Spleen (tissue), 11 donors: ENCODE results near the gene SYCE3. TPM values are rescaled to one million over a fixed set of nuclear protein-coding genes. Genes with fewer than 3 reads are reported as not detected.

Experiments
- DNase-seq: peaks from one replicate; pipeline ENCODE4 v3.0.0-alpha.2; 2020
- H3K27ac ChIP-seq, 8 donors: fragments of 200-600 bp; sonication (generic) in 7 of 8; 1 replicate in 4 of 8; 2 replicates in 4 of 8; pipeline versions ENCODE4 v1.5.0 to v1.8.0; 2016 to 2021; ENCODE audit warnings: inconsistent platforms in 4 of 8, mild to moderate bottlenecking in 4 of 8, moderate library complexity in 1 of 8
- H3K27me3 ChIP-seq, 7 donors: fragments of 200-600 bp; sonication (generic) in 6 of 7; replicated peaks in 1 of 7; 1 replicate in 4 of 7; 2 replicates in 3 of 7; pipeline versions ENCODE4 v1.5.0 to v1.8.0; 2016 to 2021; ENCODE audit warnings: inconsistent platforms in 3 of 7, mild to moderate bottlenecking in 1 of 7
- H3K36me3 ChIP-seq, 6 donors: fragments of 200-600 bp; sonication (generic) in 5 of 6; 1 replicate in 4 of 6; 2 replicates in 2 of 6; pipeline versions ENCODE4 v1.5.0 to v1.8.0; 2016 to 2021; ENCODE audit warnings: inconsistent platforms in 2 of 6
- H3K4me1 ChIP-seq, 6 donors: fragments of 200-600 bp; sonication (generic) in 5 of 6; 1 replicate in 3 of 6; 2 replicates in 3 of 6; pipeline versions ENCODE4 v1.5.0 to v1.8.0; 2016 to 2021; ENCODE audit warnings: inconsistent platforms in 3 of 6
- H3K4me3 ChIP-seq, 8 donors: fragments of 200-600 bp; sonication (generic) in 7 of 8; 1 replicate in 4 of 8; 2 replicates in 4 of 8; pipeline versions ENCODE4 v1.5.0 to v1.8.0; 2016 to 2021; ENCODE audit warnings: inconsistent platforms in 4 of 8, mild to moderate bottlenecking in 4 of 8, moderate library complexity in 2 of 8
- H3K9me3 ChIP-seq, 8 donors: fragments of 200-600 bp; sonication (generic) in 7 of 8; 1 replicate in 4 of 8; 2 replicates in 4 of 8; pipeline versions ENCODE4 v1.5.0 to v1.8.0; 2016 to 2021; ENCODE audit warnings: inconsistent platforms in 4 of 8
- CTCF ChIP-seq, 11 experiments: fragments of 200-600 bp in 7 of 11; fragments of 450-650 bp in 4 of 11; sonication (generic) in 4 of 11; IDR thresholded peaks in 8 of 11; conservative IDR thresholded peaks in 3 of 11; 1 replicate in 7 of 11; 2 replicates in 4 of 11; pipeline versions ENCODE4 v1.4.0 to v1.8.0; 2016 to 2021; ENCODE audit warnings: antibody characterized with exemption in 11 of 11, inconsistent platforms in 4 of 11, mild to moderate bottlenecking in 1 of 11
- POLR2A ChIP-seq, 3 donors: fragments of 450-650 bp; IDR thresholded peaks; one replicate each; pipeline ENCODE4 v1.5.1; 2017; ENCODE audit warnings: antibody characterized with exemption in 3 of 3, mild to moderate bottlenecking in 1 of 3
- POLR2AphosphoS5 ChIP-seq, 3 donors: sonication (generic); formaldehyde crosslinking; IDR thresholded peaks; one replicate each; pipeline ENCODE4 v1.5.1; 2017; ENCODE audit warnings: antibody characterized with exemption in 3 of 3
- WGBS, 5 donors: extraction: QIAGEN DNeasy Blood & Tissue Kit in 3 of 5; methylation state at CpG; one replicate each; pipeline versions ENCODE4 v1.1.5 to v1.1.7; 2013 to 2018; 5-methylcytosine and 5-hydroxymethylcytosine counted together
- intact Hi-C: fragments of 100-400 bp; cut with DNase I; formaldehyde crosslinking; loops from one replicate; pipeline ENCODE4 v1.15.0; 2023; ENCODE audit warnings: low total_unique reads
- polyA plus RNA-seq, 3 donors: library from polyadenylated mRNA; stranded (reverse); fragments of 200-250 nt; gene quantifications; one replicate each; pipeline ENCODE4 v1.2.1, GENCODE V29; 2013
- total RNA-seq, 7 donors: library from RNA; depleted of rRNA in 3 of 7; stranded (reverse); fragments of >200 nt in 3 of 7; fragmentation: NEBNext Ultra II Directional in 4 of 7; extraction: Animal tissue kit (Norgen Biotek cat#: 25700) in 4 of 7; gene quantifications; one replicate each; pipeline versions ENCODE4 v1.1.0 to v1.2.1, GENCODE V29; 2016 to 2021
- donor health status: healthy with polysubstance abuse.
- donor health status: DM: no; HTN: no; CAD: no; lungs with moderate emphysema.
- donor health status: DM: no; HTN: no; CAD: no.
- donor health status: Bipolar disorder and iron deficiency.
- donor health status: healthy.
- donor health status: DM: no; HTN: no; CAD: no.
- donor health status: DM: yes; HTN: yes; CAD: no.

The SYCE3 gene
- total and polyA plus RNA-seq, 10 donors: 0.50 to 3.0 TPM; not detected in 8

GRCh38 chr22:50502628-50503474 lies 59.9 kb downstream of the SYCE3 start:
- no peak for DNase-seq
- H3K4me1 ChIP-seq: peaks cover 10 to 42% (median 24%) of the 10 kb centered on the region in 6 donors
- H3K27me3 ChIP-seq: no peaks in the 10 kb centered on the region
- H3K4me3 ChIP-seq: no peak overlapping the region
- TF ChIP-seq POLR2AphosphoS5 (IDR thresholded peaks at IDR 0.05) (peak in 1 of 3 donors; percentile 50), POLR2A (IDR thresholded peaks at IDR 0.05) (no peak)
- intact Hi-C loops: no loop called here
- peaks cover 0 to 53% (median 37%) of the 10 kb centered on the region in 6 donors for H3K36me3 ChIP-seq
- WGBS, 5 donors: 70 to 94% (median 93%) methylated on average over 10 to 24 of the region's 24 CpGs
- no peak overlapping the region for H3K27ac ChIP-seq
- no peaks in the 10 kb centered on the region for H3K9me3 ChIP-seq

GRCh38 chr22:50502096-50502495 lies 60.6 kb downstream of the SYCE3 start:
- Histone ChIP-seq H3K4me3 (no peak overlapping the region), H3K27me3 (no peaks in the 10 kb centered on the region), H3K9me3 (no peaks in the 10 kb centered on the region), H3K27ac (no peak overlapping the region), H3K4me1 (peaks cover 10 to 40% (median 23%) of the 10 kb centered on the region in 6 donors), H3K36me3 (peaks cover 0 to 53% (median 37%) of the 10 kb centered on the region in 6 donors)
- TF ChIP-seq POLR2A (IDR thresholded peaks at IDR 0.05): no peak
- no peak for TF ChIP-seq POLR2AphosphoS5 (IDR thresholded peaks at IDR 0.05)
- no peak for TF ChIP-seq CTCF (IDR thresholded peaks at IDR 0.05 in 8 of 11, conservative IDR thresholded peaks at IDR 0.05 in 3 of 11)
- 76 to 91% (median 89%) methylated on average over 6 of the region's 6 CpGs for WGBS, 5 donors
- intact Hi-C loops: no loop called here
- no peak for DNase-seq

Other genes starting within 250 kb of the SYCE3 start
- gene DENND6B, start 235.9 kb downstream of the SYCE3 start, total RNA-seq: 1 to 10 TPM; 4.5 to 8.9 (median 6.0) TPM
- 10 to 100 TPM in 1 of 3 donors, 1 to 10 TPM in 2; 6.4 to 10.4 (median 9.9) TPM for gene DENND6B, start 235.9 kb downstream of the SYCE3 start, polyA plus RNA-seq
- gene PPP6R2, start 219.6 kb downstream of the SYCE3 start, total RNA-seq: 10 to 100 TPM; 54.0 to 76.2 (median 64.7) TPM
- 10 to 100 TPM; 23.6 to 48.7 (median 27.8) TPM for gene PPP6R2, start 219.6 kb downstream of the SYCE3 start, polyA plus RNA-seq
- gene SBF1, start 87.9 kb downstream of the SYCE3 start, total RNA-seq: 10 to 100 TPM; 65.2 to 96.9 (median 78.9) TPM
- gene SBF1, start 87.9 kb downstream of the SYCE3 start, polyA plus RNA-seq: 10 to 100 TPM; 35.7 to 63.3 (median 36.8) TPM
- 1 to 10 TPM; 1.2 to 3.5 (median 2.6) TPM for gene ADM2, start 81.4 kb downstream of the SYCE3 start, total RNA-seq
- gene ADM2, start 81.4 kb downstream of the SYCE3 start, polyA plus RNA-seq: 1 to 10 TPM in 2 of 3 donors, under 1 TPM in 1; 0.74 to 2.1 (median 1.3) TPM
- 1 to 10 TPM in 1 of 7 donors, not detected in 6; 2.2 TPM for gene MIOX, start 76.1 kb downstream of the SYCE3 start, total RNA-seq
- under 1 TPM; 0.24 to 0.26 (median 0.26) TPM for gene MIOX, start 76.1 kb downstream of the SYCE3 start, polyA plus RNA-seq
- gene LMF2, start 55.2 kb downstream of the SYCE3 start, total RNA-seq: 10 to 100 TPM; 62.5 to 81.1 (median 72.2) TPM
- 10 to 100 TPM; 36.6 to 71.2 (median 45.0) TPM for gene LMF2, start 55.2 kb downstream of the SYCE3 start, polyA plus RNA-seq
- gene NCAPH2, start 54.7 kb downstream of the SYCE3 start, total RNA-seq: 10 to 100 TPM; 33.9 to 48.0 (median 38.1) TPM
- 10 to 100 TPM; 31.4 to 43.1 (median 35.0) TPM for gene NCAPH2, start 54.7 kb downstream of the SYCE3 start, polyA plus RNA-seq
- gene SCO2, start 37.3 kb downstream of the SYCE3 start, total RNA-seq: 1 to 10 TPM in 6 of 7 donors, not detected in 1; 1.2 to 7.4 (median 5.0) TPM
- gene SCO2, start 37.3 kb downstream of the SYCE3 start, polyA plus RNA-seq: 10 to 100 TPM in 2 of 3 donors, 1 to 10 TPM in 1; 4.4 to 12.7 (median 12.0) TPM
- 100 to 1,000 TPM in 6 of 7 donors, 10 to 100 TPM in 1; 73.7 to 284 (median 152) TPM for gene TYMP, start 32.9 kb downstream of the SYCE3 start, total RNA-seq
- 100 to 1,000 TPM in 1 of 3 donors, 10 to 100 TPM in 2; 88.3 to 166 (median 92.3) TPM for gene TYMP, start 32.9 kb downstream of the SYCE3 start, polyA plus RNA-seq
- 1 to 10 TPM; 2.6 to 5.0 (median 3.4) TPM for gene KLHDC7B, start 17.0 kb downstream of the SYCE3 start, total RNA-seq
- gene KLHDC7B, start 17.0 kb downstream of the SYCE3 start, polyA plus RNA-seq: 1 to 10 TPM; 2.6 to 3.8 (median 3.5) TPM
- gene CPT1B, start 15.5 kb upstream of the SYCE3 start, total RNA-seq: 10 to 100 TPM; 25.0 to 46.4 (median 31.5) TPM
- 10 to 100 TPM; 23.6 to 55.3 (median 37.0) TPM for gene CPT1B, start 15.5 kb upstream of the SYCE3 start, polyA plus RNA-seq
- 100 to 1,000 TPM in 5 of 7 donors, 10 to 100 TPM in 2; 94.4 to 142 (median 111) TPM for gene CHKB, start 19.9 kb upstream of the SYCE3 start, total RNA-seq
- gene CHKB, start 19.9 kb upstream of the SYCE3 start, polyA plus RNA-seq: 100 to 1,000 TPM; 161 to 502 (median 339) TPM
- gene MAPK8IP2, start 37.9 kb upstream of the SYCE3 start, total RNA-seq: 1 to 10 TPM in 3 of 7 donors, under 1 TPM in 4; 0.64 to 2.7 (median 0.79) TPM
- under 1 TPM; 0.22 to 0.99 (median 0.29) TPM for gene MAPK8IP2, start 37.9 kb upstream of the SYCE3 start, polyA plus RNA-seq
- gene ARSA, start 65.2 kb upstream of the SYCE3 start, total RNA-seq: 10 to 100 TPM; 51.0 to 80.2 (median 58.7) TPM
- gene ARSA, start 65.2 kb upstream of the SYCE3 start, polyA plus RNA-seq: 100 to 1,000 TPM in 1 of 3 donors, 10 to 100 TPM in 2; 26.0 to 108 (median 86.7) TPM
- 100 to 1,000 TPM in 3 of 7 donors, 10 to 100 TPM in 4; 55.5 to 264 (median 89.1) TPM for gene SHANK3, start 109.9 kb upstream of the SYCE3 start, total RNA-seq
- gene SHANK3, start 109.9 kb upstream of the SYCE3 start, polyA plus RNA-seq: 100 to 1,000 TPM in 1 of 3 donors, 10 to 100 TPM in 1, 1 to 10 TPM in 1; 9.9 to 112 (median 31.8) TPM
- 10 to 100 TPM in 1 of 7 donors, 1 to 10 TPM in 5, under 1 TPM in 1; 0.88 to 12.5 (median 2.3) TPM for gene ACR, start 175.3 kb upstream of the SYCE3 start, total RNA-seq
- gene ACR, start 175.3 kb upstream of the SYCE3 start, polyA plus RNA-seq: 1 to 10 TPM in 1 of 3 donors, under 1 TPM in 2; 0.21 to 1.2 (median 0.67) TPM
- gene RABL2B, start 220.7 kb upstream of the SYCE3 start, total RNA-seq: 10 to 100 TPM; 17.1 to 46.9 (median 20.7) TPM
- 10 to 100 TPM; 14.5 to 21.4 (median 14.9) TPM for gene RABL2B, start 220.7 kb upstream of the SYCE3 start, polyA plus RNA-seq